Endothelial cell of umbilical vein (primary cell): Measurements from ENCODE around the gene SUV39H2. TPM values are rescaled to one million over a fixed set of nuclear protein-coding genes. Genes with fewer than 3 reads are reported as not detected.
"Not testable (repeated sequence)": the region's sequence is repeated elsewhere in the genome, so short reads cannot be mapped to it uniquely, and the experiment has no call there.

Source experiments
- BruUV-seq: library from RNA; stranded (reverse); fragments of 400-500 nt; replicated peaks from 2 replicates; lab custom pipeline; 2021; lab: Mats Ljungman, UMichigan
- CTCF ChIA-PET: fragments of 300-600, 350-600 bp; sonication (Branson Sonifier 250); formaldehyde crosslinking; loops from one replicate; lab custom pipeline; 2021; ENCODE audit warnings: antibody characterized with exemption, inconsistent platforms; lab: Charles Lee
- POLR2A ChIA-PET: fragments of 300-600, 350-600 bp; sonication (Branson Sonifier 250); formaldehyde crosslinking; loops from one replicate; lab custom pipeline; 2021; ENCODE audit warnings: antibody characterized with exemption, inconsistent platforms; lab: Charles Lee
- DNase-seq: peaks from one replicate; pipeline ENCODE4 v3.0.0-alpha.2; 2011; ENCODE audit warnings: low read depth, low spot score
- FAIRE-seq: peaks from 2 replicates; lab custom pipeline; 2011; peaks lifted over from hg19 to GRCh38; lab: Jason Lieb, UNC
- H2AFZ ChIP-seq: 2 replicates; pipeline ENCODE4 v1.6.0; 2012; ENCODE audit warnings: low read depth, low read length, control low read depth, inconsistent platforms
- H3K27ac ChIP-seq: 2 replicates; pipeline ENCODE4 v1.5.1; 2011; ENCODE audit warnings: low read depth, mild to moderate bottlenecking, control low read depth, low read length, moderate library complexity; ENCODE audit not compliant: insufficient read depth
- H3K27me3 ChIP-seq, 2 experiments: 2 replicates each; pipeline versions ENCODE4 v1.6.0 to v1.6.1; 2011; ENCODE audit warnings: low read length in 2 of 2, mixed read lengths in 1 of 2; ENCODE audit not compliant: control insufficient read depth in 2 of 2, insufficient read depth in 2 of 2
- H3K36me3 ChIP-seq, 2 experiments: 2 replicates in 1 of 2; 3 replicates in 1 of 2; pipeline ENCODE4 v1.5.1; 2011; ENCODE audit warnings: low read length in 2 of 2, mild to moderate bottlenecking in 1 of 2, moderate library complexity in 1 of 2; ENCODE audit not compliant: control insufficient read depth in 2 of 2, insufficient read depth in 2 of 2; ENCODE audit errors: extremely low read depth in 1 of 2
- H3K4me1 ChIP-seq: 3 replicates; pipeline ENCODE4 v1.5.1; 2011; ENCODE audit warnings: mild to moderate bottlenecking, low read length; ENCODE audit not compliant: control insufficient read depth, insufficient read depth; ENCODE audit errors: extremely low read depth
- H3K4me2 ChIP-seq: 2 replicates; pipeline ENCODE4 v1.6.1; 2011; ENCODE audit warnings: low read length, control low read depth, mixed read lengths; ENCODE audit not compliant: insufficient read depth
- H3K4me3 ChIP-seq, 3 experiments: fragments of 200-600 bp in 1 of 3; sonication (generic), shearing (Covaris generic) in 1 of 3; replicated peaks in 1 of 3; 2 replicates each; pipeline ENCODE4 v1.5.1; 2011 to 2016; ENCODE audit warnings: control low read depth in 3 of 3, low read length in 3 of 3, mild to moderate bottlenecking in 2 of 3, inconsistent platforms in 1 of 3, low read depth in 1 of 3, moderate library complexity in 1 of 3; ENCODE audit not compliant: insufficient read depth in 1 of 3
- H3K79me2 ChIP-seq: 2 replicates; pipeline ENCODE4 v1.6.0; 2012; ENCODE audit warnings: low read length, inconsistent platforms; ENCODE audit not compliant: control insufficient read depth, insufficient read depth
- H3K9ac ChIP-seq: replicated peaks from 2 replicates; pipeline ENCODE3; 2011; ENCODE audit warnings: low read length, control low read depth; ENCODE audit not compliant: insufficient read depth; ENCODE audit errors: extremely low read depth
- H3K9me1 ChIP-seq: replicated peaks from 3 replicates; pipeline ENCODE4 v1.6.0; 2011; ENCODE audit warnings: mild to moderate bottlenecking, low read length; ENCODE audit not compliant: control insufficient read depth, insufficient read depth; ENCODE audit errors: extremely low read depth
- H3K9me3 ChIP-seq: replicated peaks from 2 replicates; pipeline ENCODE4 v1.5.1; 2012; ENCODE audit warnings: low read length, inconsistent platforms; ENCODE audit not compliant: control insufficient read depth, insufficient read depth
- H4K20me1 ChIP-seq: replicated peaks from 2 replicates; pipeline ENCODE3; 2011; ENCODE audit warnings: mild to moderate bottlenecking, low read length; ENCODE audit not compliant: control insufficient read depth, insufficient read depth; ENCODE audit errors: extremely low read depth
- CTCF ChIP-seq, 2 donors: IDR thresholded peaks; 1 replicate in 1 of 2; 2 replicates in 1 of 2; pipeline ENCODE4 v1.5.1; 2011; ENCODE audit warnings: low read length in 2 of 2, mild to moderate bottlenecking in 2 of 2, moderate library complexity in 2 of 2, control low read depth in 1 of 2, inconsistent platforms in 1 of 2, low read depth in 1 of 2; ENCODE audit not compliant: insufficient read depth in 1 of 2; ENCODE audit errors: extremely low read depth in 1 of 2
- EZH2 ChIP-seq: IDR thresholded peaks from 2 replicates; pipeline ENCODE4 v1.6.1; 2012; ENCODE audit warnings: borderline replicate concordance, low read depth, mild to moderate bottlenecking, moderate library complexity, low read length, inconsistent platforms; ENCODE audit not compliant: severe bottlenecking
- FOS ChIP-seq: IDR thresholded peaks from 2 replicates; pipeline ENCODE4 v1.6.1; 2011; ENCODE audit warnings: mild to moderate bottlenecking, low read length, moderate library complexity, borderline replicate concordance; ENCODE audit not compliant: insufficient read depth
- GATA2 ChIP-seq: IDR thresholded peaks from 2 replicates; pipeline ENCODE4 v1.7.0; 2011; ENCODE audit warnings: low read depth, mild to moderate bottlenecking, moderate library complexity, mixed read lengths, low read length; ENCODE audit not compliant: insufficient read length, insufficient read depth
- JUN ChIP-seq: IDR thresholded peaks from 2 replicates; pipeline ENCODE4 v1.6.1; 2011; ENCODE audit warnings: borderline replicate concordance, low read depth; ENCODE audit not compliant: insufficient read length, insufficient read depth
- MAX ChIP-seq: IDR thresholded peaks from 2 replicates; pipeline ENCODE4 v1.6.1; 2011; ENCODE audit not compliant: insufficient read depth, insufficient read length
- MYC ChIP-seq: IDR thresholded peaks from one replicate; pipeline ENCODE4 v1.6.1; 2011; ENCODE audit warnings: mild to moderate bottlenecking, low read depth, low read length
- dilution Hi-C: fragments of 300-500 bp; cut with MboI; formaldehyde crosslinking; loops from one replicate; pipeline ENCODE4 v1.15.0; 2019; ENCODE audit warnings: low sequenced_read_pairs; ENCODE audit not compliant: extremely low pct_ligation_motif_present
- intact Hi-C: fragments of 100-400 bp; cut with micrococcal nuclease; formaldehyde crosslinking; loops from one replicate; pipeline ENCODE4 v1.10.0; 2022
- polyA plus RNA-seq, 4 experiments: library from polyadenylated mRNA; depleted of rRNA in 3 of 4; stranded (reverse) in 3 of 4; unstranded in 1 of 4; fragments of >200 nt; gene quantifications; 2 replicates each; pipeline versions ENCODE4 v1.2.1 to v1.2.3, GENCODE V29; 2011 to 2012; ENCODE audit warnings: missing spikeins in 1 of 4
- total RNA-seq: library from RNA; stranded (reverse); gene quantifications from 2 replicates; pipeline ENCODE4 v1.2.3, GENCODE V29; 2021

SUV39H2 gene
- total and polyA plus RNA-seq, 2 donors (not counting 3 experiments of a cell fraction or from before 2014, with no cell fraction given): 5.7 to 29.9 TPM

GRCh38 chr10:14906765-14907164 lies 28.1 kb downstream of the SUV39H2 start:
- Histone ChIP-seq H3K4me3 (no peak overlapping the region), H3K27me3 (no peaks in the 10 kb centered on the region), H3K9me1 (peaks cover 2% of the 10 kb centered on the region), H3K79me2 (no peaks in the 10 kb centered on the region), H3K4me1 (no peaks in the 10 kb centered on the region), H3K4me2 (no peak overlapping the region), H3K27ac (no peak overlapping the region), H3K9me3 (no peaks in the 10 kb centered on the region), H3K9ac (no peak overlapping the region), H4K20me1 (no peaks in the 10 kb centered on the region), H2AFZ (no peak overlapping the region), H3K36me3 (peaks cover 3 to 27% of the 10 kb centered on the region in 2 experiments)
- POLR2A ChIA-PET: no interaction called here
- FAIRE-seq (no peak), DNase-seq (no peak)
- BruUV-seq: no TSS peak
- CTCF ChIA-PET: interaction anchor here (1.6 kb wide), 1 partner anchor 23 kb away, joined by 3 read pairs; no protein-coding TSS in a partner anchor
- intact Hi-C loops: no loop called here
- dilution Hi-C loops: no loop called here
- TF ChIP-seq CTCF (IDR thresholded peaks at IDR 0.05; ENCODE audit: extremely low read depth in 1 of 2, insufficient read depth in 1 of 2, low read depth in 1 of 2, low read length in 2 of 2) (no peak), MAX (no peak), MYC (no peak), JUN (no peak), EZH2 (no peak), FOS (no peak), GATA2 (no peak)

- POLR2A ChIA-PET: interaction anchor here (0.7 kb wide), 1 partner anchor 8 kb away, joined by 6 read pairs; no protein-coding TSS in a partner anchor
- not testable (repeated sequence) for DNase-seq
Measured at GRCh38 chr10:14907591-14907990, 28.9 kb downstream of the SUV39H2 start.

More at GRCh38 chr10:14907591-14907990, 28.9 kb downstream of the SUV39H2 start:
- H3K4me1 ChIP-seq, intact Hi-C loops, H3K4me3 ChIP-seq, H3K27ac ChIP-seq, H2AFZ ChIP-seq, H3K4me2 ChIP-seq, H3K9me1 ChIP-seq, H3K9ac ChIP-seq, H3K27me3 ChIP-seq, CTCF ChIA-PET, H4K20me1 ChIP-seq, H3K9me3 ChIP-seq, H3K79me2 ChIP-seq, dilution Hi-C loops, BruUV-seq, FAIRE-seq: not testable (repeated sequence)
- H3K36me3 ChIP-seq: peaks cover 3 to 28% of the 10 kb centered on the region in 2 experiments
